Adrenal gland (tissue), 12 donors: ENCODE data around the gene CGNL1. TPM values are rescaled to one million over a fixed set of nuclear protein-coding genes. Genes with fewer than 3 reads are reported as not detected.

ENCODE experiments used
- DNase-seq, 7 donors: peaks; one replicate each; pipeline ENCODE4 v3.0.0-alpha.2; 2019 to 2020
- H3K27ac ChIP-seq, 5 donors: fragments of 200-600 bp; sonication (generic) in 4 of 5; 1 replicate in 3 of 5; 2 replicates in 2 of 5; pipeline versions ENCODE4 v1.5.1 to v1.8.0; 2016 to 2020; ENCODE audit warnings: mild to moderate bottlenecking in 1 of 5
- H3K27me3 ChIP-seq: fragments of 200-600 bp; 2 replicates; pipeline ENCODE4 v1.8.0; 2021
- H3K36me3 ChIP-seq, 2 donors: fragments of 200-600 bp; replicated peaks in 1 of 2; 1 replicate in 1 of 2; 2 replicates in 1 of 2; pipeline versions ENCODE4 v1.5.1 to v1.8.0; 2018 to 2022
- H3K4me1 ChIP-seq, 2 donors: fragments of 200-600 bp; replicated peaks in 1 of 2; 1 replicate in 1 of 2; 2 replicates in 1 of 2; pipeline versions ENCODE4 v1.5.1 to v1.8.0; 2018 to 2021
- H3K4me3 ChIP-seq, 4 donors: fragments of 200-600 bp; sonication (generic) in 3 of 4; one replicate each; pipeline ENCODE4 v1.5.1; 2016 to 2018
- H3K9me3 ChIP-seq, 3 donors: fragments of 200-600 bp; sonication (generic) in 1 of 3; replicated peaks in 1 of 3; 1 replicate in 2 of 3; 2 replicates in 1 of 3; pipeline versions ENCODE4 v1.5.1 to v1.8.0; 2016 to 2021
- CTCF ChIP-seq, 6 experiments: fragments of 450-650 bp in 4 of 6; fragments of 200-600 bp in 2 of 6; sonication (generic) in 1 of 6; IDR thresholded peaks; 1 replicate in 5 of 6; 2 replicates in 1 of 6; pipeline versions ENCODE4 v1.5.1 to v1.8.0; 2016 to 2021; ENCODE audit warnings: antibody characterized with exemption in 6 of 6, mild to moderate bottlenecking in 2 of 6, moderate library complexity in 1 of 6
- POLR2A ChIP-seq, 2 donors: fragments of 450-650 bp; IDR thresholded peaks; one replicate each; pipeline ENCODE4 v1.6.1; 2017; ENCODE audit warnings: antibody characterized with exemption in 2 of 2, mild to moderate bottlenecking in 2 of 2, moderate library complexity in 1 of 2
- WGBS, 4 donors: extraction: QIAGEN DNeasy Blood & Tissue Kit in 2 of 4; methylation state at CpG; one replicate each; pipeline versions ENCODE4 v1.1.5 to v1.1.7; 2013 to 2017; 5-methylcytosine and 5-hydroxymethylcytosine counted together
- intact Hi-C, 2 donors: fragments of 100-400 bp; cut with DNase I; formaldehyde crosslinking; loops; one replicate each; pipeline versions ENCODE4 v1.14.1 to v1.15.0; 2022 to 2023
- polyA plus RNA-seq, 3 donors: library from polyadenylated mRNA; stranded (reverse); fragments of 200-250 nt in 2 of 3; fragments of 350-450 nt in 1 of 3; fragmentation: Illumina TruSeq in 1 of 3; extraction: RNeasy Lipid Tissue Mini Kit (QIAGEN cat#74804) in 1 of 3; gene quantifications; one replicate each; pipeline ENCODE4 v1.2.3, GENCODE V29; 2013 to 2014
- total RNA-seq, 9 donors: library from RNA; depleted of rRNA in 4 of 9; stranded (reverse); fragments of >200 nt in 4 of 9; fragments of 120-200 nt in 1 of 9; fragmentation: NEBNext Ultra II Directional in 1 of 9; extraction: Animal tissue kit (Norgen Biotek cat#: 25700) in 1 of 9; gene quantifications; one replicate each; pipeline versions ENCODE4 v1.1.0 to v1.2.4, GENCODE V29; 2013 to 2023
- donor health status: healthy with polysubstance abuse.
- donor health status: Bipolar disorder and iron deficiency.
- donor health status: DM: yes; HTN: yes; CAD: no.
- donor health status: DM: no; HTN: no; CAD: no.
- donor health status: DM: no; HTN: no; CAD: no.
- donor health status: DM: yes; HTN: yes; CAD: no.

Gene CGNL1
- total and polyA plus RNA-seq, 12 donors, result 5.2 to 49.5 (median 22.0) TPM

GRCh38 chr15:57444877-57445513 is 68.7 kb downstream of the CGNL1 start:
- TF ChIP-seq CTCF (IDR thresholded peaks at IDR 0.05) (no peak), POLR2A (IDR thresholded peaks at IDR 0.05) (no peak)
- 74 to 85% (median 77%) methylated on average over 5 of the region's 5 CpGs for WGBS, 4 donors
- H3K4me1 ChIP-seq, result peaks cover 7 to 21% of the 10 kb centered on the region in 2 donors
- H3K36me3 ChIP-seq, result no peaks in the 10 kb centered on the region
- H3K9me3 ChIP-seq, result no peaks in the 10 kb centered on the region
- peak in 4 of 7 donors; percentile 24 to 49 (median 45) for DNase-seq
- H3K27ac ChIP-seq, result peak overlapping the region in 1 of 5 donors; percentile 18
- no peak overlapping the region for H3K4me3 ChIP-seq
- H3K27me3 ChIP-seq, result no peaks in the 10 kb centered on the region
- intact Hi-C loops, result no loop called here

- H3K4me1 ChIP-seq, result peaks cover 7 to 18% of the 10 kb centered on the region in 2 donors
- DNase-seq, result no peak
- intact Hi-C loops, result no loop called here
- H3K4me3 ChIP-seq, result no peak overlapping the region
- whole genome bisulfite sequencing, 4 donors, result 90 to 97% (median 92%) methylated on average over 1 of the region's 1 CpG
- no peaks in the 10 kb centered on the region for H3K36me3 ChIP-seq
- H3K27me3 ChIP-seq, result no peaks in the 10 kb centered on the region
- no peak overlapping the region for H3K27ac ChIP-seq
- no peaks in the 10 kb centered on the region for H3K9me3 ChIP-seq
- no peak for TF ChIP-seq POLR2A (IDR thresholded peaks at IDR 0.05)
- no peak for TF ChIP-seq CTCF (IDR thresholded peaks at IDR 0.05)
These were observed 69.6 kb downstream of the CGNL1 start for GRCh38 chr15:57445872-57446271.

GRCh38 chr15:57446393-57446792 is 70.1 kb downstream of the CGNL1 start:
- Histone ChIP-seq H3K27me3 (no peaks in the 10 kb centered on the region), H3K4me1 (peaks cover 7 to 12% of the 10 kb centered on the region in 2 donors), H3K27ac (no peak overlapping the region), H3K9me3 (no peaks in the 10 kb centered on the region), H3K4me3 (no peak overlapping the region), H3K36me3 (no peaks in the 10 kb centered on the region)
- 90 to 97% (median 92%) methylated on average over 3 of the region's 3 CpGs for WGBS, 4 donors
- TF ChIP-seq POLR2A (IDR thresholded peaks at IDR 0.05) (no peak), CTCF (IDR thresholded peaks at IDR 0.05) (no peak)
- intact Hi-C loops, result no loop called here
- no peak for DNase-seq

- Histone ChIP-seq H3K9me3 (no peaks in the 10 kb centered on the region), H3K27me3 (no peaks in the 10 kb centered on the region), H3K36me3 (peaks cover 0 to 8% of the 10 kb centered on the region in 2 donors), H3K4me1 (no peaks in the 10 kb centered on the region), H3K27ac (no peak overlapping the region), H3K4me3 (no peak overlapping the region)
- DNase-seq, result no peak
- intact Hi-C loops, result loop anchor here in 1 of 2 donors (10.0 kb wide), 1 partner anchor 73 kb away; no protein-coding TSS in a partner anchor
- TF ChIP-seq CTCF (IDR thresholded peaks at IDR 0.05), result no peak
- no peak for TF ChIP-seq POLR2A (IDR thresholded peaks at IDR 0.05)
These were observed 75.2 kb downstream of the CGNL1 start for GRCh38 chr15:57451555-57451954.
